HepG2 (cell line): ENCODE data around the gene PNRC1. TPM values are rescaled to one million over a fixed set of nuclear protein-coding genes. Genes with fewer than 3 reads are reported as not detected.

Source experiments
- HNRNPK ChIP-seq: fragments of 200-400 bp; formaldehyde crosslinking; IDR thresholded peaks from 2 replicates; pipeline ENCODE4 v1.6.1; 2018; ENCODE audit warnings: low read length, low read depth, moderate library complexity, mild to moderate bottlenecking; ENCODE audit not compliant: poor library complexity, severe bottlenecking
- MAFG ChIP-seq: sonication (generic); formaldehyde crosslinking; IDR thresholded peaks from 2 replicates; pipeline ENCODE4 v1.5.1; 2020; ENCODE audit warnings: mild to moderate bottlenecking, missing genetic modification reagents
- MBD4 ChIP-seq: IDR thresholded peaks from 2 replicates; pipeline ENCODE4 v1.6.1; 2012; ENCODE audit warnings: low read length, inconsistent platforms, borderline replicate concordance
- POLR2AphosphoS2 ChIP-seq: IDR thresholded peaks from 2 replicates; pipeline ENCODE4 v1.6.1; 2011; ENCODE audit warnings: low read depth, low read length, improper control_type of control experiment
- RAD21 ChIP-seq: fragments of 450-650 bp; formaldehyde crosslinking; IDR thresholded peaks from 2 replicates; pipeline ENCODE4 v1.5.0; 2020; ENCODE audit warnings: mild to moderate bottlenecking
- ZBTB38 ChIP-seq: sonication (generic); formaldehyde crosslinking; IDR thresholded peaks from 2 replicates; pipeline ENCODE4 v1.5.1; 2020; ENCODE audit warnings: mild to moderate bottlenecking, missing genetic modification reagents
- ZNF543 ChIP-seq: sonication (generic); formaldehyde crosslinking; IDR thresholded peaks from 2 replicates; pipeline ENCODE4 v1.4.0; 2020; ENCODE audit warnings: mild to moderate bottlenecking, missing genetic modification reagents
- ZNF557 ChIP-seq: sonication (generic); formaldehyde crosslinking; IDR thresholded peaks from 2 replicates; pipeline ENCODE4 v1.4.0; 2020; ENCODE audit warnings: missing genetic modification reagents
- ZNF841 ChIP-seq: sonication (generic); formaldehyde crosslinking; IDR thresholded peaks from 2 replicates; pipeline ENCODE4 v1.8.1; 2023; ENCODE audit warnings: missing genetic modification reagents, borderline replicate concordance
- polyA plus RNA-seq, 8 experiments: library from polyadenylated mRNA; depleted of rRNA in 3 of 8; stranded (reverse) in 7 of 8; unstranded in 1 of 8; fragments of >200 nt; fragmentation: Illumina TruSeq in 4 of 8; extraction: Trizol in 4 of 8; gene quantifications; 2 replicates each; pipeline versions ENCODE4 v1.2.1 to v1.2.3, GENCODE V29; 2011 to 2016; ENCODE audit warnings: low read depth in 4 of 8, missing spikeins in 1 of 8, mixed read lengths in 1 of 8; ENCODE audit not compliant: insufficient read depth in 1 of 8
- total RNA-seq, 5 experiments: library from RNA; depleted of rRNA; stranded (reverse); fragments of >200 nt; fragmentation: Illumina TruSeq; extraction: Trizol; gene quantifications; 2 replicates each; pipeline ENCODE4 v1.2.3, GENCODE V29; 2016; ENCODE audit warnings: low read depth in 1 of 5
- TF ChIP-seq, protein P1 (sequence below), 2 experiments: sonication (generic) in 1 of 2; formaldehyde crosslinking in 1 of 2; IDR thresholded peaks; 2 replicates each; pipeline versions ENCODE4 v1.4.0 to v1.6.1; 2016 to 2020; ENCODE audit warnings: borderline replicate concordance in 1 of 2, low read depth in 1 of 2, mild to moderate bottlenecking in 1 of 2, missing genetic modification reagents in 1 of 2
- TF ChIP-seq, protein P2 (sequence below): sonication (generic); formaldehyde crosslinking; IDR thresholded peaks from 2 replicates; pipeline ENCODE4 v1.4.0; 2020; ENCODE audit warnings: missing genetic modification reagents, mild to moderate bottlenecking, borderline replicate concordance
- TF ChIP-seq, protein P3 (sequence below): sonication (generic); formaldehyde crosslinking; IDR thresholded peaks from 2 replicates; pipeline ENCODE4 v1.5.1; 2020; ENCODE audit warnings: mild to moderate bottlenecking, missing genetic modification reagents, borderline replicate concordance

The PNRC1 gene
- total and polyA plus RNA-seq, 2 of the 13 experiments (the other 11 are each of a cell fraction or from before 2014, with no cell fraction given): 17.6 to 36.0 TPM

DNA sequence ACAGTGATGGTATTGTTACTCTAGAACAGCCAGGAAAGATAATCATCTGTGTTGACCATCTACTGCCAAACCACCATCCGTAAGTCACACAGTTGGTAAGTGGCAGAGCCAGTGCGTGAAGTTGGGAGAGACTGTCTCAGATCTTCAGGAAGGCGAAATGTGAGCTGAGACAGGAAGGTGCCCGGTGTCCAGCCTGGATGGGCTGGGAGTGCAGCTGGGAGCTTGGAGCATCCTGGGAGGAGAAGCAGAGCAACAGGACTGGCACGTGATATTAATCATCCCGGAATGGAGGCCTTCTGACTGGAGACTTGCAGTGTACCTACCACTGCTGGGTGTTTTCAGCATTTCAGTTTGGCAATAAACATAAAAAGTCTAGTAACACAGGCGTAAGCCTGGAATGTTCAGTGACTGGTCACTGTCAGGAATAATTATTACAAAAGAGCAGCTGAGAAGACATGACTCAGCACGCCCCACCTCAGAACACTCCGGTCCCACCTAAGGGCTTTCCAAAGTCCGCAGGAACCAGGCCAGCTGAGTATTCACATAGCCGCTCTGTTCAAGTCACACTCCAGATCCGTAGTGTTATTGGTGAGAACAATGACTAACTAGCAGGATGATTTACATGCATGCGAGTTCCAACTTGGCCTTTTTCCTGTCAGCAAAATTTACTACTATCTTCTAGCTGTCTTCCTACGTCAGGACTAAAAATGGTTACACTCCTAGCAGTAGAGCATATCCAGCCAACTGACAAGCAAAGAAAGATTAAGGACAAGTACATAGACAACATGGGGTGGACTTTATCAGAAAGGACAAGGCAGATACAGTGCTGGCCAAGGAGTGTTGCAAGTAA, 45.1 kb upstream of the PNRC1 start (continued):
- no peak for TF ChIP-seq ZBTB38 (CRISPR knock-in tag)
- no peak for TF ChIP-seq ZNF557 (CRISPR knock-in tag)
- no peak for TF ChIP-seq ZNF543 (CRISPR knock-in tag)
- TF ChIP-seq POLR2AphosphoS2: no peak
- TF ChIP-seq HNRNPK: no peak
- TF ChIP-seq, protein P1, sequence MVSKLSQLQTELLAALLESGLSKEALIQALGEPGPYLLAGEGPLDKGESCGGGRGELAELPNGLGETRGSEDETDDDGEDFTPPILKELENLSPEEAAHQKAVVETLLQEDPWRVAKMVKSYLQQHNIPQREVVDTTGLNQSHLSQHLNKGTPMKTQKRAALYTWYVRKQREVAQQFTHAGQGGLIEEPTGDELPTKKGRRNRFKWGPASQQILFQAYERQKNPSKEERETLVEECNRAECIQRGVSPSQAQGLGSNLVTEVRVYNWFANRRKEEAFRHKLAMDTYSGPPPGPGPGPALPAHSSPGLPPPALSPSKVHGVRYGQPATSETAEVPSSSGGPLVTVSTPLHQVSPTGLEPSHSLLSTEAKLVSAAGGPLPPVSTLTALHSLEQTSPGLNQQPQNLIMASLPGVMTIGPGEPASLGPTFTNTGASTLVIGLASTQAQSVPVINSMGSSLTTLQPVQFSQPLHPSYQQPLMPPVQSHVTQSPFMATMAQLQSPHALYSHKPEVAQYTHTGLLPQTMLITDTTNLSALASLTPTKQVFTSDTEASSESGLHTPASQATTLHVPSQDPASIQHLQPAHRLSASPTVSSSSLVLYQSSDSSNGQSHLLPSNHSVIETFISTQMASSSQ (IDR thresholded peaks at IDR 0.05; ENCODE audit: low read depth): no peak
- TF ChIP-seq, protein P1 (CRISPR knock-in tag; IDR thresholded peaks at IDR 0.05; ENCODE audit: borderline replicate concordance): no peak; the same call in 1 of the 2 replicates
- TF ChIP-seq, protein P2, sequence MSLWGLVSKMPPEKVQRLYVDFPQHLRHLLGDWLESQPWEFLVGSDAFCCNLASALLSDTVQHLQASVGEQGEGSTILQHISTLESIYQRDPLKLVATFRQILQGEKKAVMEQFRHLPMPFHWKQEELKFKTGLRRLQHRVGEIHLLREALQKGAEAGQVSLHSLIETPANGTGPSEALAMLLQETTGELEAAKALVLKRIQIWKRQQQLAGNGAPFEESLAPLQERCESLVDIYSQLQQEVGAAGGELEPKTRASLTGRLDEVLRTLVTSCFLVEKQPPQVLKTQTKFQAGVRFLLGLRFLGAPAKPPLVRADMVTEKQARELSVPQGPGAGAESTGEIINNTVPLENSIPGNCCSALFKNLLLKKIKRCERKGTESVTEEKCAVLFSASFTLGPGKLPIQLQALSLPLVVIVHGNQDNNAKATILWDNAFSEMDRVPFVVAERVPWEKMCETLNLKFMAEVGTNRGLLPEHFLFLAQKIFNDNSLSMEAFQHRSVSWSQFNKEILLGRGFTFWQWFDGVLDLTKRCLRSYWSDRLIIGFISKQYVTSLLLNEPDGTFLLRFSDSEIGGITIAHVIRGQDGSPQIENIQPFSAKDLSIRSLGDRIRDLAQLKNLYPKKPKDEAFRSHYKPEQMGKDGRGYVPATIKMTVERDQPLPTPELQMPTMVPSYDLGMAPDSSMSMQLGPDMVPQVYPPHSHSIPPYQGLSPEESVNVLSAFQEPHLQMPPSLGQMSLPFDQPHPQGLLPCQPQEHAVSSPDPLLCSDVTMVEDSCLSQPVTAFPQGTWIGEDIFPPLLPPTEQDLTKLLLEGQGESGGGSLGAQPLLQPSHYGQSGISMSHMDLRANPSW (CRISPR knock-in tag): no peak
- TF ChIP-seq MBD4: no peak
- TF ChIP-seq, protein P3, sequence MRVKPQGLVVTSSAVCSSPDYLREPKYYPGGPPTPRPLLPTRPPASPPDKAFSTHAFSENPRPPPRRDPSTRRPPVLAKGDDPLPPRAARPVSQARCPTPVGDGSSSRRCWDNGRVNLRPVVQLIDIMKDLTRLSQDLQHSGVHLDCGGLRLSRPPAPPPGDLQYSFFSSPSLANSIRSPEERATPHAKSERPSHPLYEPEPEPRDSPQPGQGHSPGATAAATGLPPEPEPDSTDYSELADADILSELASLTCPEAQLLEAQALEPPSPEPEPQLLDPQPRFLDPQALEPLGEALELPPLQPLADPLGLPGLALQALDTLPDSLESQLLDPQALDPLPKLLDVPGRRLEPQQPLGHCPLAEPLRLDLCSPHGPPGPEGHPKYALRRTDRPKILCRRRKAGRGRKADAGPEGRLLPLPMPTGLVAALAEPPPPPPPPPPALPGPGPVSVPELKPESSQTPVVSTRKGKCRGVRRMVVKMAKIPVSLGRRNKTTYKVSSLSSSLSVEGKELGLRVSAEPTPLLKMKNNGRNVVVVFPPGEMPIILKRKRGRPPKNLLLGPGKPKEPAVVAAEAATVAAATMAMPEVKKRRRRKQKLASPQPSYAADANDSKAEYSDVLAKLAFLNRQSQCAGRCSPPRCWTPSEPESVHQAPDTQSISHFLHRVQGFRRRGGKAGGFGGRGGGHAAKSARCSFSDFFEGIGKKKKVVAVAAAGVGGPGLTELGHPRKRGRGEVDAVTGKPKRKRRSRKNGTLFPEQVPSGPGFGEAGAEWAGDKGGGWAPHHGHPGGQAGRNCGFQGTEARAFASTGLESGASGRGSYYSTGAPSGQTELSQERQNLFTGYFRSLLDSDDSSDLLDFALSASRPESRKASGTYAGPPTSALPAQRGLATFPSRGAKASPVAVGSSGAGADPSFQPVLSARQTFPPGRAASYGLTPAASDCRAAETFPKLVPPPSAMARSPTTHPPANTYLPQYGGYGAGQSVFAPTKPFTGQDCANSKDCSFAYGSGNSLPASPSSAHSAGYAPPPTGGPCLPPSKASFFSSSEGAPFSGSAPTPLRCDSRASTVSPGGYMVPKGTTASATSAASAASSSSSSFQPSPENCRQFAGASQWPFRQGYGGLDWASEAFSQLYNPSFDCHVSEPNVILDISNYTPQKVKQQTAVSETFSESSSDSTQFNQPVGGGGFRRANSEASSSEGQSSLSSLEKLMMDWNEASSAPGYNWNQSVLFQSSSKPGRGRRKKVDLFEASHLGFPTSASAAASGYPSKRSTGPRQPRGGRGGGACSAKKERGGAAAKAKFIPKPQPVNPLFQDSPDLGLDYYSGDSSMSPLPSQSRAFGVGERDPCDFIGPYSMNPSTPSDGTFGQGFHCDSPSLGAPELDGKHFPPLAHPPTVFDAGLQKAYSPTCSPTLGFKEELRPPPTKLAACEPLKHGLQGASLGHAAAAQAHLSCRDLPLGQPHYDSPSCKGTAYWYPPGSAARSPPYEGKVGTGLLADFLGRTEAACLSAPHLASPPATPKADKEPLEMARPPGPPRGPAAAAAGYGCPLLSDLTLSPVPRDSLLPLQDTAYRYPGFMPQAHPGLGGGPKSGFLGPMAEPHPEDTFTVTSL (CRISPR knock-in tag): 0 out of 2 replicates have a peak, but pooled peaks have one; percentile 28
- peak; percentile 86 for TF ChIP-seq MAFG (CRISPR knock-in tag)
- TF ChIP-seq RAD21 (CRISPR knock-in tag): no peak
- no peak for TF ChIP-seq ZNF841 (CRISPR knock-in tag)
